HepG2 (cell line): ENCODE results near the gene SUN5. TPM values are rescaled to one million over a fixed set of nuclear protein-coding genes. Genes with fewer than 3 reads are reported as not detected.

Experiments
- ARID5B ChIP-seq: IDR thresholded peaks from 2 replicates; pipeline ENCODE4 v1.4.0; 2020; ENCODE audit warnings: mild to moderate bottlenecking, missing genetic modification reagents
- CEBPG ChIP-seq: IDR thresholded peaks from 2 replicates; pipeline ENCODE4 v1.6.1; 2016
- CENPBD1 ChIP-seq: sonication (generic); formaldehyde crosslinking; IDR thresholded peaks from 2 replicates; pipeline ENCODE4 v1.8.0; 2022; ENCODE audit warnings: missing genetic modification reagents, low read depth, mild to moderate bottlenecking, borderline replicate concordance
- CHD2 ChIP-seq: IDR thresholded peaks from 2 replicates; pipeline ENCODE4 v1.6.1; 2011; ENCODE audit warnings: low read depth, low read length, improper control_type of control experiment
- FOSL2 ChIP-seq: sonication (generic); formaldehyde crosslinking; IDR thresholded peaks from 2 replicates; pipeline ENCODE4 v1.4.0; 2020; ENCODE audit warnings: missing genetic modification reagents
- GLMP ChIP-seq: sonication (generic); formaldehyde crosslinking; IDR thresholded peaks from 2 replicates; pipeline ENCODE4 v1.9.0; 2021; ENCODE audit warnings: missing genetic modification reagents, mild to moderate bottlenecking, borderline replicate concordance
- GMEB2 ChIP-seq: IDR thresholded peaks from 2 replicates; pipeline ENCODE4 v1.6.1; 2016; ENCODE audit warnings: missing biosample characterization, missing genetic modification reagents, low read depth
- KDM5A ChIP-seq: fragments of 200-600 bp; sonication (generic); IDR thresholded peaks from 2 replicates; pipeline ENCODE4 v1.7.0; 2018; ENCODE audit warnings: antibody characterized with exemption, mild to moderate bottlenecking, low read length, borderline replicate concordance
- MAF1 ChIP-seq: sonication (generic); formaldehyde crosslinking; IDR thresholded peaks from 2 replicates; pipeline ENCODE4 v1.5.0; 2020; ENCODE audit warnings: missing genetic modification reagents, borderline replicate concordance
- MED1 ChIP-seq: sonication (generic); formaldehyde crosslinking; IDR thresholded peaks from 2 replicates; pipeline ENCODE4 v1.4.0; 2020; ENCODE audit warnings: missing genetic modification reagents
- PRDM10 ChIP-seq: sonication (generic); formaldehyde crosslinking; IDR thresholded peaks from 2 replicates; pipeline ENCODE4 v1.4.0; 2020; ENCODE audit warnings: low read depth, missing genetic modification reagents
- RAD21 ChIP-seq: fragments of 450-650 bp; formaldehyde crosslinking; IDR thresholded peaks from 2 replicates; pipeline ENCODE4 v1.5.0; 2020; ENCODE audit warnings: mild to moderate bottlenecking
- RXRA ChIP-seq: sonication (generic); formaldehyde crosslinking; IDR thresholded peaks from 2 replicates; pipeline ENCODE4 v1.5.1; 2020; ENCODE audit warnings: missing genetic modification reagents
- WIZ ChIP-seq: sonication (generic); formaldehyde crosslinking; IDR thresholded peaks from 2 replicates; pipeline ENCODE4 v1.5.1; 2020; ENCODE audit warnings: mild to moderate bottlenecking, missing genetic modification reagents
- ZKSCAN1 ChIP-seq: fragments of 150-350 bp; IDR thresholded peaks from 2 replicates; pipeline ENCODE4 v1.6.1; 2014; ENCODE audit warnings: low read length
- ZNF274 ChIP-seq: sonication (generic); formaldehyde crosslinking; IDR thresholded peaks from 2 replicates; pipeline ENCODE4 v1.5.1; 2020; ENCODE audit warnings: mild to moderate bottlenecking, missing genetic modification reagents
- ZNF547 ChIP-seq: sonication (generic); formaldehyde crosslinking; IDR thresholded peaks from 2 replicates; pipeline ENCODE4 v1.5.1; 2020; ENCODE audit warnings: mild to moderate bottlenecking, missing genetic modification reagents
- ZNF605 ChIP-seq: sonication (generic); formaldehyde crosslinking; IDR thresholded peaks from 2 replicates; pipeline ENCODE4 v1.8.0; 2022; ENCODE audit warnings: mild to moderate bottlenecking, missing genetic modification reagents
- ZSCAN12 ChIP-seq: sonication (generic); formaldehyde crosslinking; IDR thresholded peaks from 2 replicates; pipeline ENCODE4 v1.9.0; 2021; ENCODE audit warnings: mild to moderate bottlenecking, missing genetic modification reagents
- polyA plus RNA-seq, 8 experiments: library from polyadenylated mRNA; depleted of rRNA in 3 of 8; stranded (reverse) in 7 of 8; unstranded in 1 of 8; fragments of >200 nt; fragmentation: Illumina TruSeq in 4 of 8; extraction: Trizol in 4 of 8; gene quantifications; 2 replicates each; pipeline versions ENCODE4 v1.2.1 to v1.2.3, GENCODE V29; 2011 to 2016; ENCODE audit warnings: low read depth in 4 of 8, missing spikeins in 1 of 8, mixed read lengths in 1 of 8; ENCODE audit not compliant: insufficient read depth in 1 of 8
- total RNA-seq, 5 experiments: library from RNA; depleted of rRNA; stranded (reverse); fragments of >200 nt; fragmentation: Illumina TruSeq; extraction: Trizol; gene quantifications; 2 replicates each; pipeline ENCODE4 v1.2.3, GENCODE V29; 2016; ENCODE audit warnings: low read depth in 1 of 5

The SUN5 gene
- total and polyA plus RNA-seq, 2 of the 13 experiments (the other 11 are each of a cell fraction or from before 2014, with no cell fraction given), result not detected

GRCh38 chr20:33008336-33009213 lies 4.3 kb upstream of the SUN5 start (continued):
- TF ChIP-seq GLMP (CRISPR knock-in tag) (no peak), CENPBD1 (CRISPR knock-in tag) (no peak), MED1 (peak; percentile 66), WIZ (no peak), CEBPG (CRISPR knock-in tag) (no peak; the same call in 1 of the 2 replicates), RXRA (CRISPR knock-in tag) (no peak), ARID5B (CRISPR knock-in tag) (no peak), ZKSCAN1 (0 out of 2 replicates have a peak, but pooled peaks have one; percentile 19), ZNF547 (CRISPR knock-in tag) (no peak), KDM5A (no peak), MAF1 (CRISPR knock-in tag) (0 out of 2 replicates have a peak, but pooled peaks have one; percentile 27), RAD21 (CRISPR knock-in tag) (peak; percentile 10; the same call in 1 of the 2 replicates), GMEB2 (CRISPR knock-in tag) (no peak), CHD2 (no peak), FOSL2 (CRISPR knock-in tag) (0 out of 2 replicates have a peak, but pooled peaks have one; percentile 27), ZNF274 (CRISPR knock-in tag) (no peak), PRDM10 (CRISPR knock-in tag) (no peak), ZSCAN12 (CRISPR knock-in tag) (peak; percentile 78; the same call in 1 of the 2 replicates), ZNF605 (peak; percentile 81)
